NB4 (cell line): Measurements from ENCODE around the gene EVC2.
"Not testable (repeated sequence)": the region's sequence is repeated elsewhere in the genome, so short reads cannot be mapped to it uniquely, and the experiment has no call there.

ENCODE experiments used
- MYC ChIP-seq: IDR thresholded peaks from 2 replicates; pipeline ENCODE4 v1.6.1; 2011; ENCODE audit warnings: low read depth, low read length
- POLR2A ChIP-seq: IDR thresholded peaks from 2 replicates; pipeline ENCODE4 v1.6.1; 2011; ENCODE audit warnings: mild to moderate bottlenecking; ENCODE audit not compliant: insufficient read length; ENCODE audit errors: extremely low read depth
- TF ChIP-seq, protein P1 (sequence below): IDR thresholded peaks from one replicate; pipeline ENCODE4 v1.5.1; 2012; ENCODE audit warnings: low read depth, low read length

DNA sequence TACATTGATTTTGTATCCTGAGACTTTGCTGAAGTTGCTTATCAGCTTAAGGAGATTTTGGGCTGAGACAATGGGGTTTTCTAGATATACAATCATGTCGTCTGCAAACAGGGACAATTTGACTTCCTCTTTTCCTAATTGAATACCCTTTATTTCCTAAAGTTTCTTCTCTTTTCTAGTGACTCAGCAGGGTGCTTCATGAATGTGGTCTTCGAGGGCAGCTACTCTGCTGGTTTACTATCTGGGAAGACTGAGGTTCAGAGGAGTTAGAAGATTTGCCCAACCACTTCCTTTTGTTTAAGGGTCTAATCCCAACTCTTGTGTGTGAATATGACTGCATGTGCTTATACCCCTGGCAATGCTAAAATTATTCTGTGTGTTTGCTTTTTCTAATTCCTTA, 20.1 kb upstream of the EVC2 start:
- TF ChIP-seq, protein P1, sequence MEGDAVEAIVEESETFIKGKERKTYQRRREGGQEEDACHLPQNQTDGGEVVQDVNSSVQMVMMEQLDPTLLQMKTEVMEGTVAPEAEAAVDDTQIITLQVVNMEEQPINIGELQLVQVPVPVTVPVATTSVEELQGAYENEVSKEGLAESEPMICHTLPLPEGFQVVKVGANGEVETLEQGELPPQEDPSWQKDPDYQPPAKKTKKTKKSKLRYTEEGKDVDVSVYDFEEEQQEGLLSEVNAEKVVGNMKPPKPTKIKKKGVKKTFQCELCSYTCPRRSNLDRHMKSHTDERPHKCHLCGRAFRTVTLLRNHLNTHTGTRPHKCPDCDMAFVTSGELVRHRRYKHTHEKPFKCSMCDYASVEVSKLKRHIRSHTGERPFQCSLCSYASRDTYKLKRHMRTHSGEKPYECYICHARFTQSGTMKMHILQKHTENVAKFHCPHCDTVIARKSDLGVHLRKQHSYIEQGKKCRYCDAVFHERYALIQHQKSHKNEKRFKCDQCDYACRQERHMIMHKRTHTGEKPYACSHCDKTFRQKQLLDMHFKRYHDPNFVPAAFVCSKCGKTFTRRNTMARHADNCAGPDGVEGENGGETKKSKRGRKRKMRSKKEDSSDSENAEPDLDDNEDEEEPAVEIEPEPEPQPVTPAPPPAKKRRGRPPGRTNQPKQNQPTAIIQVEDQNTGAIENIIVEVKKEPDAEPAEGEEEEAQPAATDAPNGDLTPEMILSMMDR, result not testable (repeated sequence)
- TF ChIP-seq POLR2A, MYC: not testable (repeated sequence)
